ENCODE measurements around the gene USP40. TPM values are rescaled to one million over a fixed set of nuclear protein-coding genes. Genes with fewer than 3 reads are reported as not detected.

The USP40 gene
- total RNA-seq, 1 experiment from 2014 or later = 34.9 TPM

DNA sequence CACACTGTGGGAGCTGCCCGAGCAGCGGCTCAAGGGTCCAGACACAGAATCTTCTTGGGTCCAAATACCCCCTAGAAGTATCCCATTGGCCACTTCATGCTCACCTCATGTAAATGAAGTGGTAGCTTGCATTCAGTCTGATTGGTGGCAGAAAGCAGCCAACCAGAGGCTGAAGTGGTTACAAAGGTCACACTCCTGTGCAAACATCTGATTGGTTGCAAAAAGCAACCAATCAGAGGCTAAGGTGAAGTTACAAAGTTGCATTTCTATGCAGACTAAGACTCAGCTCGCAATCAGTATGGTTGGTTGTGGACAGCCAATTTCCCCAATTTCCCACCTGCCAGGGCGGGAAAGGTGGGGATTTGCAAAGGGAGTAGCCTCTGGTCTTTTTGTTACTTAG is 118.0 kb downstream of the USP40 start:
- Histone ChIP-seq H3K9me2 (ENCODE audit: insufficient read depth) (no peaks in the 10 kb centered on the region), H3K9ac (ENCODE audit: low read length) (no peak overlapping the region), H4K20me1 (ENCODE audit: insufficient read depth) (0 out of 2 replicates have a peak, but pooled peaks cover 6% of the 10 kb centered on the region), H3K27me3 (ENCODE audit: insufficient read depth, low read length) (no peaks in the 10 kb centered on the region), H3K27ac (ENCODE audit: low read depth, low read length) (no peak overlapping the region), H3K4me2 (ENCODE audit: low read length) (no peak overlapping the region), H2AFZ (ENCODE audit: low read depth, low read length, poor library complexity, severe bottlenecking) (no peak overlapping the region), H3K79me2 (ENCODE audit: insufficient read depth, low read length) (peaks cover 15% of the 10 kb centered on the region; the same call in 1 of the 2 replicates), H3K4me3 (replicated peaks in 1 of 2; ENCODE audit: low read depth in 1 of 2, low read length in 2 of 2) (no peak overlapping the region), H3K9me3 (ENCODE audit: control insufficient read depth in 1 of 2, insufficient read depth in 1 of 2, low read depth in 1 of 2, low read length in 2 of 2) (no peaks in the 10 kb centered on the region), H3K4me1 (ENCODE audit: control insufficient read depth in 1 of 2, insufficient read depth in 2 of 2, low read length in 2 of 2) (no peaks in the 10 kb centered on the region), H3K36me3 (ENCODE audit: control insufficient read depth in 1 of 2, insufficient read depth in 2 of 2, low read length in 2 of 2) (peaks cover 22 to 53% of the 10 kb centered on the region in 2 experiments)
- ChIA-PET RAD21 (ENCODE audit: low non-redundant PET in 1 of 2, low total read pairs in 2 of 2, uncharacterized antibody in 2 of 2, unreplicated experiment in 2 of 2) (no interaction called here), POLR2A (no interaction called here), CTCF (no interaction called here)
- ATAC-seq = peak; percentile 31; the same call in 1 of the 2 replicates
- intact Hi-C loops (cut with micrococcal nuclease) = loop anchor here (10.0 kb wide), 2 partner anchors 164 to 844 kb away; no protein-coding TSS in a partner anchor
- DNase-seq (ENCODE audit: low read depth, low spot score) = no peak
- TF ChIP-seq ZFX (IDR thresholded peaks at IDR 0.05) (no peak), CBX3 (IDR thresholded peaks at IDR 0.05; ENCODE audit: low read depth) (no peak), EZH2 (IDR thresholded peaks at IDR 0.05) (no peak), REST (IDR thresholded peaks at IDR 0.05; ENCODE audit: low read depth) (no peak), ATF3 (IDR thresholded peaks at IDR 0.05) (no peak), YY1 (IDR thresholded peaks at IDR 0.05; ENCODE audit: extremely low read depth, insufficient replicate concordance, low read depth, low read length) (no peak), ZNF274 (IDR thresholded peaks at IDR 0.05; ENCODE audit: low read depth, low read length) (no peak), FOSL1 (IDR thresholded peaks at IDR 0.05; ENCODE audit: low read depth) (no peak), ZBTB33 (IDR thresholded peaks at IDR 0.05; ENCODE audit: extremely low read depth, insufficient replicate concordance, low read length) (no peak), SP1 (IDR thresholded peaks at IDR 0.05; ENCODE audit: low read depth) (no peak), EGR1 (IDR thresholded peaks at IDR 0.05; ENCODE audit: low read depth) (no peak), ELF1 (IDR thresholded peaks at IDR 0.05; ENCODE audit: borderline replicate concordance, low read depth) (no peak), POLR2AphosphoS5 (IDR thresholded peaks at IDR 0.05; ENCODE audit: low read depth, low read length) (no peak), EZH2phosphoT487 (IDR thresholded peaks at IDR 0.05; ENCODE audit: borderline replicate concordance) (no peak), POLR2A (IDR thresholded peaks at IDR 0.05; ENCODE audit: borderline replicate concordance, extremely low read depth, insufficient read depth, insufficient read length) (no peak), JUND (IDR thresholded peaks at IDR 0.05) (no peak), SIN3A (IDR thresholded peaks at IDR 0.05; ENCODE audit: low read depth) (no peak), CEBPB (IDR thresholded peaks at IDR 0.05; ENCODE audit: low read depth) (no peak), SRF (IDR thresholded peaks at IDR 0.05; ENCODE audit: low read depth) (no peak)
- TF ChIP-seq, protein P1, sequence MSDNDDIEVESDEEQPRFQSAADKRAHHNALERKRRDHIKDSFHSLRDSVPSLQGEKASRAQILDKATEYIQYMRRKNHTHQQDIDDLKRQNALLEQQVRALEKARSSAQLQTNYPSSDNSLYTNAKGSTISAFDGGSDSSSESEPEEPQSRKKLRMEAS (IDR thresholded peaks at IDR 0.05) = no peak
- BruUV-seq (replicated peaks) = no TSS peak

Data from HCT116 (cell line).